HepG2 (cell line): ENCODE data around the gene TWIST2. TPM values are rescaled to one million over a fixed set of nuclear protein-coding genes. Genes with fewer than 3 reads are reported as not detected.

Experiments
- ATAC-seq: fragments of 200-7000 bp; cut with Tn5 transposase; 3 replicates; pipeline ENCODE4 v1.9.1; 2020; ENCODE audit warnings: mild to moderate bottlenecking, moderate library complexity
- BruUV-seq: library from RNA; stranded (reverse); fragments of 400-500 nt; replicated peaks from 2 replicates; lab custom pipeline; 2021; lab: Mats Ljungman, UMichigan
- CTCF ChIA-PET: fragments of 300-600 bp; formaldehyde crosslinking; extraction: SDS; loops from one replicate; lab custom pipeline; 2021; ENCODE audit warnings: low total read pairs, inconsistent platforms, low intra/inter-chr PET ratio; lab: Yijun Ruan, JAX
- POLR2A ChIA-PET: fragments of 350-600 bp; sonication (Branson Sonifier 250); formaldehyde crosslinking; loops from one replicate; lab custom pipeline; 2020; ENCODE audit warnings: antibody characterized with exemption, inconsistent platforms; lab: Yijun Ruan, JAX
- DNase-seq: peaks from one replicate; pipeline ENCODE4 v3.0.0-alpha.2; 2015; ENCODE audit warnings: low spot score
- FAIRE-seq: peaks from 3 replicates; lab custom pipeline; 2011; peaks lifted over from hg19 to GRCh38; lab: Jason Lieb, UNC
- H2AFZ ChIP-seq: one replicate; pipeline ENCODE4 v1.6.1; 2011; ENCODE audit warnings: low read length, inconsistent platforms
- H3K27ac ChIP-seq: fragments of 300-600 bp; 3 replicates; pipeline ENCODE4 v1.8.0; 2011; ENCODE audit warnings: mixed run types, mild to moderate bottlenecking, mixed read lengths, low read length, inconsistent platforms; ENCODE audit not compliant: insufficient read depth; ENCODE audit errors: extremely low read length
- H3K27me3 ChIP-seq, 2 experiments: fragments of 200-600 bp in 1 of 2; 2 replicates in 1 of 2; 3 replicates in 1 of 2; pipeline versions ENCODE4 v1.6.0 to v1.8.0; 2011; ENCODE audit warnings: low read length in 2 of 2, mild to moderate bottlenecking in 2 of 2, moderate library complexity in 2 of 2, inconsistent platforms in 1 of 2; ENCODE audit not compliant: insufficient read depth in 2 of 2, control insufficient read depth in 1 of 2
- H3K36me3 ChIP-seq, 2 experiments: fragments of 200-600 bp in 1 of 2; replicated peaks in 1 of 2; 2 replicates in 1 of 2; 3 replicates in 1 of 2; pipeline versions ENCODE4 v1.5.1 to v1.8.0; 2011; ENCODE audit warnings: low read length in 2 of 2, inconsistent platforms in 1 of 2; ENCODE audit not compliant: insufficient read depth in 2 of 2, control insufficient read depth in 1 of 2
- H3K4me1 ChIP-seq: 2 replicates; pipeline ENCODE4 v1.5.1; 2012; ENCODE audit warnings: low read length, inconsistent platforms; ENCODE audit not compliant: insufficient read depth
- H3K4me2 ChIP-seq: 2 replicates; pipeline ENCODE4 v1.6.0; 2011; ENCODE audit warnings: low read depth, low read length, inconsistent platforms
- H3K4me3 ChIP-seq, 3 experiments: fragments of 200-600 bp in 1 of 3; sonication (generic), shearing (Covaris generic) in 1 of 3; replicated peaks in 1 of 3; 2 replicates each; pipeline ENCODE4 v1.5.1; 2011 to 2016; ENCODE audit warnings: low read length in 3 of 3, inconsistent platforms in 2 of 3, low read depth in 2 of 3, mild to moderate bottlenecking in 2 of 3, control low read depth in 1 of 3, mixed read lengths in 1 of 3; ENCODE audit not compliant: insufficient read depth in 1 of 3
- H3K79me2 ChIP-seq: one replicate; pipeline ENCODE4 v1.6.1; 2011; ENCODE audit warnings: low read length, inconsistent platforms; ENCODE audit not compliant: insufficient read depth
- H3K9ac ChIP-seq: 2 replicates; pipeline ENCODE4 v1.6.0; 2011; ENCODE audit warnings: mild to moderate bottlenecking, low read depth, low read length, inconsistent platforms; ENCODE audit not compliant: insufficient read depth
- H3K9me3 ChIP-seq: 2 replicates; pipeline ENCODE4 v1.5.1; 2012; ENCODE audit warnings: mild to moderate bottlenecking, low read length
- H4K20me1 ChIP-seq: 2 replicates; pipeline ENCODE4 v1.6.0; 2011; ENCODE audit warnings: inconsistent platforms, mild to moderate bottlenecking, low read length, moderate library complexity; ENCODE audit not compliant: insufficient read depth
- GMEB1 ChIP-seq: sonication (generic); formaldehyde crosslinking; IDR thresholded peaks from 2 replicates; pipeline ENCODE4 v1.5.1; 2020; ENCODE audit warnings: missing genetic modification reagents, mild to moderate bottlenecking, borderline replicate concordance
- RAD51 ChIP-seq: fragments of 450-650 bp; IDR thresholded peaks from 2 replicates; pipeline ENCODE4 v1.6.1; 2016; ENCODE audit warnings: borderline replicate concordance
- TSC22D2 ChIP-seq: sonication (generic); formaldehyde crosslinking; IDR thresholded peaks from 2 replicates; pipeline ENCODE4 v1.5.1; 2020; ENCODE audit warnings: missing genetic modification reagents, mild to moderate bottlenecking, borderline replicate concordance
- WGBS: methylation state at CpG from one replicate; pipeline ENCODE4 v1.1.6; 2017; ENCODE audit warnings: low lambda C conversion rate; 5-methylcytosine and 5-hydroxymethylcytosine counted together
- in situ Hi-C: cut with HindIII; loops from 2 replicates; pipeline ENCODE4 v1.10.0; 2017; ENCODE audit warnings: low pct_unique_long_range_greater_than_20kb; ENCODE audit not compliant: extremely low pct_ligation_motif_present
- intact Hi-C: fragments of 100-400 bp; cut with micrococcal nuclease; formaldehyde crosslinking; loops from one replicate; pipeline ENCODE4 v1.10.0; 2022; ENCODE audit not compliant: unreplicated experiment
- polyA plus RNA-seq, 8 experiments: library from polyadenylated mRNA; depleted of rRNA in 3 of 8; stranded (reverse) in 7 of 8; unstranded in 1 of 8; fragments of >200 nt; fragmentation: Illumina TruSeq in 4 of 8; extraction: Trizol in 4 of 8; gene quantifications; 2 replicates each; pipeline versions ENCODE4 v1.2.1 to v1.2.3, GENCODE V29; 2011 to 2016; ENCODE audit warnings: low read depth in 4 of 8, missing spikeins in 1 of 8, mixed read lengths in 1 of 8; ENCODE audit not compliant: insufficient read depth in 1 of 8
- total RNA-seq, 5 experiments: library from RNA; depleted of rRNA; stranded (reverse); fragments of >200 nt; fragmentation: Illumina TruSeq; extraction: Trizol; gene quantifications; 2 replicates each; pipeline ENCODE4 v1.2.3, GENCODE V29; 2016; ENCODE audit warnings: low read depth in 1 of 5
- TF ChIP-seq, protein P1 (sequence below): sonication (generic); formaldehyde crosslinking; IDR thresholded peaks from 2 replicates; pipeline ENCODE4 v1.8.1; 2023; ENCODE audit warnings: mild to moderate bottlenecking, inconsistent platforms, moderate library complexity, missing genetic modification reagents, borderline replicate concordance

TWIST2 gene
- total and polyA plus RNA-seq, 2 of the 13 experiments (the other 11 are each of a cell fraction or from before 2014, with no cell fraction given), result 0.08 to 0.11 TPM

DNA sequence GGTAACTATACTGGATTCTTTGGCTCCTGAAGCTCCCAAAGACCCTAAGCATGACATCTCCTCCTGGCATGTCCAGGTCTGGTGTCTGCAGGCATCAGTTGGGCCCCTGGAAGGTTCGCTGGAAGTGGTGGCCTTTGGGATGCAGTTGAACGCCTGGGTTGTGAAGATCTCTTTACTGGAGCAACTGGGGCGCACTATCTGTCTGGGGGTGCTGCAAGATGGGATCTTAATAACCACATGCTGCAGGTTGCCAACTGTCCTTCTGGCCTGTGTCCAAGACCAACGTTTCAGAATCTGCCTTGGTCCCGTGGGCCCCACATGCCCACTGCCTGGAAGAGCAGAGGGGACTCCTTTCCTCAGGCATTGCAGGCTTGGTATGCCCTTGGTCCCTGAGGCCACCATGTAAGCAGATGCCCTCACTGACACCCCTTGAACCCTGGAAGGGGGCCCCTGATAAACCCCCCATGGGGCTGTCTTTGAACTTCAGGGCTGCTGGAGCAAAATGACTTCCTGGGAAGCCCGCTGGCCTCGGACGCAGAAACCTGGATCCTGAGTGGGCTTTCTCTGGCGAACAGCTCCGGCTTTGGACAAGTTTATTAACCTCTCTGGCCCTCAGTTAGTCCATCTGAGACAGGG is 101.9 kb downstream of the TWIST2 start (continued):
- TF ChIP-seq TSC22D2 (CRISPR knock-in tag) (no peak), GMEB1 (CRISPR knock-in tag) (no peak)

DNA sequence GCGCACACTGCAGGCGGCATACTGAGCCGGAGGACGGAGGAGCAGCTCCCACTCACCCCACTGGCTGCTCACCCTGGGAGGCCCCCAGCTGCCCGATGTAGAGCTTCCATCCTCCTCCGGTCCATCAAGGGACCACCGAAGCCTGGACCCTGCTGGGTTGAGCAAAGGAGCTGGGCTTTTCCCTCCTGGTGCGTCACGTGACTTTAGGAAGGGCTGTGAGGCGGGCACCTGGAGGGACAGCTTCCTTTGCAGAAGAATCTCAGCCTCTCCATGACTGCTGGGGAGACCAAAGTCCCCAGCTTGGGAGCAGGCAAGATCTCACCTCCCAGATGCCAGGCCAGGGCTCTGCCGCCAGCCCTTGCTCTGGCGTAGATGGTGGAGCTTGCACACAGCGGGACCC is 102.7 kb downstream of the TWIST2 start:
- no peak for FAIRE-seq
- no peaks in the 10 kb centered on the region for H3K4me1 ChIP-seq
- no peak for DNase-seq
- no peak overlapping the region for H2AFZ ChIP-seq
- POLR2A ChIA-PET, result no interaction called here
- ATAC-seq, result no peak
- intact Hi-C loops (no loop called here), in situ Hi-C loops (no loop called here)
- H3K79me2 ChIP-seq, result no peaks in the 10 kb centered on the region
- no peak overlapping the region for H3K4me3 ChIP-seq
- no peaks in the 10 kb centered on the region for H3K9me3 ChIP-seq
- H4K20me1 ChIP-seq, result no peaks in the 10 kb centered on the region
- no peak overlapping the region for H3K9ac ChIP-seq
- BruUV-seq, result no TSS peak
- no peak overlapping the region for H3K27ac ChIP-seq
- peaks cover 12 to 54% of the 10 kb centered on the region in 2 experiments; a peak in 4 of 5 replicates for H3K27me3 ChIP-seq
- TF ChIP-seq, protein P1, sequence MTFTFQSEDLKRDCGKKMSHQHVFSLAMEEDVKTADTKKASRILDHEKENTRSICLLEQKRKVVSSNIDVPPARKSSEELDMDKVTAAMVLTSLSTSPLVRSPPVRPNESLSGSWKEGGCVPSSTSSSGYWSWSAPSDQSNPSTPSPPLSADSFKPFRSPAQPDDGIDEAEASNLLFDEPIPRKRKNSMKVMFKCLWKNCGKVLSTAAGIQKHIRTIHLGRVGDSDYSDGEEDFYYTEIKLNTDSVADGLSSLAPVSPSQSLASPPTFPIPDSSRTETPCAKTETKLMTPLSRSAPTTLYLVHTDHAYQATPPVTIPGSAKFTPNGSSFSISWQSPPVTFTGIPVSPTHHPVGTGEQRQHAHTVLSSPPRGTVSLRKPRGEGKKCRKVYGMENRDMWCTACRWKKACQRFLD, result no peak
- TF ChIP-seq RAD51, result peak; percentile 76; the same call in 1 of the 2 replicates
- H3K36me3 ChIP-seq, result no peaks in the 10 kb centered on the region
- WGBS, result 53% methylated on average over 10 of the region's 13 CpGs
- H3K4me2 ChIP-seq, result no peak overlapping the region
- CTCF ChIA-PET, result no interaction called here
